NCI-H526 (cell line): Measurements from ENCODE around the gene RAMACL.
"Not testable (repeated sequence)": the region's sequence is repeated elsewhere in the genome, so short reads cannot be mapped to it uniquely, and the experiment has no call there.

ENCODE experiments used
- DNase-seq, 2 experiments: peaks; one replicate each; lab custom pipeline; 2025; lab: John Stamatoyannopoulos, UW

RAMACL gene

GRCh38 chr6:166554316-166554715, 32.2 kb downstream of the RAMACL start:
- no peak for DNase-seq

GRCh38 chr6:166553563-166554271, 32.8 kb downstream of the RAMACL start:
- no peak for DNase-seq

GRCh38 chr6:166552600-166552999, 33.9 kb downstream of the RAMACL start:
- peak in 1 of 2 experiments; percentile 10 for DNase-seq

GRCh38 chr6:166551754-166552495, 34.6 kb downstream of the RAMACL start:
- no peak for DNase-seq

GRCh38 chr6:166546653-166547052, 39.8 kb downstream of the RAMACL start:
- DNase-seq = no peak

- no peak for DNase-seq
Measured at GRCh38 chr6:166545156-166546034, 41.1 kb downstream of the RAMACL start.

- DNase-seq = no peak
Measured at GRCh38 chr6:166544296-166544605, 42.2 kb downstream of the RAMACL start.

- no peak for DNase-seq
Measured at GRCh38 chr6:166543603-166544295, 42.7 kb downstream of the RAMACL start.

GRCh38 chr6:166542580-166542912, 43.9 kb downstream of the RAMACL start:
- DNase-seq = peak in 1 of 2 experiments; percentile 20

- peak in 1 of 2 experiments; percentile 35 for DNase-seq
Measured at GRCh38 chr6:166541876-166542579, 44.5 kb downstream of the RAMACL start.

GRCh38 chr6:166541366-166541765, 45.1 kb downstream of the RAMACL start:
- DNase-seq = no peak

- no peak for DNase-seq
Measured at GRCh38 chr6:166540631-166541331, 45.7 kb downstream of the RAMACL start.

- DNase-seq = no peak
Measured at GRCh38 chr6:166539543-166539942, 46.9 kb downstream of the RAMACL start.

- not testable (repeated sequence) for DNase-seq
Measured at GRCh38 chr6:166539011-166539385, 47.5 kb downstream of the RAMACL start.

GRCh38 chr6:166538297-166539010, 48.0 kb downstream of the RAMACL start:
- no peak for DNase-seq

- DNase-seq = no peak
Measured at GRCh38 chr6:166534658-166535406, 51.6 kb downstream of the RAMACL start.

- peak in 1 of 2 experiments; percentile 22 for DNase-seq
Measured at GRCh38 chr6:166533205-166533824, 53.2 kb downstream of the RAMACL start.
